Activated CD4-positive, alpha-beta T cell treated with anti-CD3 and anti-CD28 coated beads for 36 hours (primary cell): Measurements from ENCODE around the gene OPALIN. TPM values are rescaled to one million over a fixed set of nuclear protein-coding genes. Genes with fewer than 3 reads are reported as not detected.

Experiments
- ATAC-seq: fragments of 200-7000 bp; cut with Tn5 transposase; one replicate; pipeline ENCODE4 v1.10.0; 2021; ENCODE audit warnings: mild to moderate bottlenecking, moderate library complexity
- CTCF ChIA-PET: fragments of 350-600 bp; sonication (Branson Sonifier 250); formaldehyde crosslinking; loops from one replicate; lab custom pipeline; 2021; ENCODE audit warnings: antibody characterized with exemption; lab: Charles Lee
- POLR2A ChIA-PET: fragments of 350-600 bp; sonication (Branson Sonifier 250); formaldehyde crosslinking; loops from one replicate; lab custom pipeline; 2021; ENCODE audit warnings: antibody characterized with exemption, inconsistent platforms; lab: Charles Lee
- DNase-seq: peaks from one replicate; pipeline ENCODE4 v3.0.0-alpha.2; 2020
- H3K27ac Mint-ChIP-seq: one replicate; pipeline ENCODE4 v1.8.0; 2021; ENCODE audit warnings: mixed read lengths
- H3K27me3 Mint-ChIP-seq: one replicate; pipeline ENCODE4 v1.8.0; 2021; ENCODE audit warnings: mixed read lengths
- H3K36me3 Mint-ChIP-seq: one replicate; pipeline ENCODE4 v1.8.0; 2021; ENCODE audit warnings: low read depth, mixed read lengths
- H3K4me1 Mint-ChIP-seq: one replicate; pipeline ENCODE4 v1.8.0; 2021; ENCODE audit warnings: mixed read lengths
- H3K4me3 Mint-ChIP-seq: one replicate; pipeline ENCODE4 v1.8.0; 2021; ENCODE audit warnings: mild to moderate bottlenecking, moderate library complexity, mixed read lengths
- H3K9me3 Mint-ChIP-seq: one replicate; pipeline ENCODE4 v1.8.0; 2021; ENCODE audit warnings: low read depth, mixed read lengths
- intact Hi-C, 2 experiments: fragments of 100-400 bp; cut with DNase I in 1 of 2; cut with micrococcal nuclease in 1 of 2; formaldehyde crosslinking; loops; one replicate each; pipeline versions ENCODE4 v1.14.2 to v1.15.1; 2022 to 2024; cut with DNase I, micrococcal nuclease
- total RNA-seq, 2 experiments: library from RNA; stranded (reverse); gene quantifications; one replicate each; pipeline ENCODE4 v1.2.3, GENCODE V29; 2021

OPALIN gene
- total RNA-seq, 2 experiments from 2014 or later, result not detected

- ATAC-seq, result no peak
- H3K4me3 Mint-ChIP-seq, result no peak overlapping the region
- peaks cover 4% of the 10 kb centered on the region for H3K27me3 Mint-ChIP-seq
- no peak overlapping the region for H3K27ac Mint-ChIP-seq
- no peaks in the 10 kb centered on the region for H3K36me3 Mint-ChIP-seq
- CTCF ChIA-PET, result interaction anchor here (0.6 to 5.4 kb wide), 14 partner anchors 16 to 645 kb away, joined by 3 to 60 read pairs (median 4); partner anchors contain the start of genes DNTT, TCTN3 and ZNF518A
- POLR2A ChIA-PET, result no interaction called here
- peaks cover 18% of the 10 kb centered on the region for H3K4me1 Mint-ChIP-seq
- no peak for DNase-seq
- no peaks in the 10 kb centered on the region for H3K9me3 Mint-ChIP-seq
- intact Hi-C loops, result no loop called here
Observed at GRCh38 chr10:96338279-96338925, 20.4 kb downstream of the OPALIN start.

- ATAC-seq, result no peak
- Mint-ChIP-seq H3K27ac (no peak overlapping the region), H3K4me1 (peaks cover 28% of the 10 kb centered on the region), H3K27me3 (peaks cover 4% of the 10 kb centered on the region), H3K36me3 (no peaks in the 10 kb centered on the region), H3K9me3 (no peaks in the 10 kb centered on the region), H3K4me3 (no peak overlapping the region)
- DNase-seq, result no peak
- intact Hi-C loops, result no loop called here
- ChIA-PET CTCF (interaction anchor here (1.0 to 5.4 kb wide), 2 partner anchors 35 to 108 kb away, joined by 4 to 60 read pairs; no protein-coding TSS in a partner anchor), POLR2A (no interaction called here)
Observed at GRCh38 chr10:96337106-96337505, 21.7 kb downstream of the OPALIN start.

GRCh38 chr10:96334616-96335526 lies 23.9 kb downstream of the OPALIN start:
- Mint-ChIP-seq H3K36me3 (no peaks in the 10 kb centered on the region), H3K4me3 (no peak overlapping the region), H3K9me3 (no peaks in the 10 kb centered on the region), H3K27ac (no peak overlapping the region), H3K4me1 (peaks cover 21% of the 10 kb centered on the region), H3K27me3 (peaks cover 4% of the 10 kb centered on the region)
- peak; percentile 12 for DNase-seq
- intact Hi-C loops, result loop anchor here in 1 of 2 experiments (1.0 kb wide), 1 partner anchor 318 kb away; no protein-coding TSS in a partner anchor
- ChIA-PET POLR2A (no interaction called here), CTCF (interaction anchor here (0.7 to 3.5 kb wide), 15 partner anchors 11 to 318 kb away, joined by 3 to 24 read pairs (median 4); no protein-coding TSS in a partner anchor)
- ATAC-seq, result no peak

- POLR2A ChIA-PET, result no interaction called here
- Mint-ChIP-seq H3K4me1 (peaks cover 21% of the 10 kb centered on the region), H3K4me3 (no peak overlapping the region), H3K27me3 (peaks cover 4% of the 10 kb centered on the region), H3K27ac (no peak overlapping the region), H3K9me3 (no peaks in the 10 kb centered on the region), H3K36me3 (no peaks in the 10 kb centered on the region)
- CTCF ChIA-PET, result interaction anchor here (1.0 to 3.5 kb wide), 5 partner anchors 11 to 316 kb away, joined by 3 to 24 read pairs (median 13); no protein-coding TSS in a partner anchor
- DNase-seq, result no peak
- intact Hi-C loops, result no loop called here
- no peak for ATAC-seq
Observed at GRCh38 chr10:96333101-96333500, 25.7 kb downstream of the OPALIN start.

- Mint-ChIP-seq H3K27me3 (peaks cover 2% of the 10 kb centered on the region), H3K4me1 (peaks cover 9% of the 10 kb centered on the region), H3K27ac (no peak overlapping the region), H3K4me3 (no peak overlapping the region), H3K9me3 (no peaks in the 10 kb centered on the region), H3K36me3 (no peaks in the 10 kb centered on the region)
- ATAC-seq (no peak), DNase-seq (no peak)
- intact Hi-C loops, result no loop called here
- ChIA-PET POLR2A (no interaction called here), CTCF (interaction anchor here (1.2 to 5.8 kb wide), 2 partner anchors 13 to 98 kb away, joined by 4 to 22 read pairs; no protein-coding TSS in a partner anchor)
Observed at GRCh38 chr10:96327462-96327861, 31.3 kb downstream of the OPALIN start.

GRCh38 chr10:96325719-96326373 lies 33.0 kb downstream of the OPALIN start:
- CTCF ChIA-PET, result no interaction called here
- DNase-seq (no peak), ATAC-seq (peak; percentile 87)
- Mint-ChIP-seq H3K36me3 (no peaks in the 10 kb centered on the region), H3K4me1 (peaks cover 6% of the 10 kb centered on the region), H3K27ac (no peak overlapping the region), H3K4me3 (no peak overlapping the region), H3K9me3 (no peaks in the 10 kb centered on the region), H3K27me3 (peaks cover 2% of the 10 kb centered on the region)
- POLR2A ChIA-PET, result no interaction called here
- intact Hi-C loops, result no loop called here

GRCh38 chr10:96324447-96324846 lies 34.4 kb downstream of the OPALIN start:
- ATAC-seq (no peak), DNase-seq (no peak)
- ChIA-PET POLR2A (no interaction called here), CTCF (interaction anchor here (1.0 to 4.9 kb wide), 3 partner anchors 10 to 94 kb away, joined by 3 to 24 read pairs (median 6); no protein-coding TSS in a partner anchor)
- no peaks in the 10 kb centered on the region for H3K36me3 Mint-ChIP-seq
- no peak overlapping the region for H3K27ac Mint-ChIP-seq
- intact Hi-C loops, result no loop called here
- no peak overlapping the region for H3K4me3 Mint-ChIP-seq
- H3K27me3 Mint-ChIP-seq, result peaks cover 2% of the 10 kb centered on the region
- H3K9me3 Mint-ChIP-seq, result no peaks in the 10 kb centered on the region
- H3K4me1 Mint-ChIP-seq, result peaks cover 6% of the 10 kb centered on the region

- Mint-ChIP-seq H3K36me3 (no peaks in the 10 kb centered on the region), H3K9me3 (no peaks in the 10 kb centered on the region), H3K27ac (no peak overlapping the region), H3K27me3 (peaks cover 2% of the 10 kb centered on the region), H3K4me1 (peaks cover 6% of the 10 kb centered on the region), H3K4me3 (no peak overlapping the region)
- intact Hi-C loops, result no loop called here
- no peak for DNase-seq
- ATAC-seq, result no peak
- POLR2A ChIA-PET, result no interaction called here
- CTCF ChIA-PET, result interaction anchor here (0.5 to 4.9 kb wide), 6 partner anchors 12 to 233 kb away, joined by 3 to 24 read pairs (median 4); no protein-coding TSS in a partner anchor
Observed at GRCh38 chr10:96322275-96322674, 36.5 kb downstream of the OPALIN start.

GRCh38 chr10:96321822-96322221 lies 37.0 kb downstream of the OPALIN start:
- H3K4me1 Mint-ChIP-seq, result peaks cover 6% of the 10 kb centered on the region
- DNase-seq (peak; percentile 35), ATAC-seq (no peak)
- ChIA-PET CTCF (interaction anchor here (0.5 to 4.9 kb wide), 6 partner anchors 12 to 232 kb away, joined by 3 to 24 read pairs (median 4); no protein-coding TSS in a partner anchor), POLR2A (interaction anchor here (0.6 kb wide), 1 partner anchor 19 kb away, joined by 3 read pairs; no protein-coding TSS in a partner anchor)
- H3K36me3 Mint-ChIP-seq, result no peaks in the 10 kb centered on the region
- intact Hi-C loops, result no loop called here
- H3K9me3 Mint-ChIP-seq, result no peaks in the 10 kb centered on the region
- peaks cover 2% of the 10 kb centered on the region for H3K27me3 Mint-ChIP-seq
- no peak overlapping the region for H3K4me3 Mint-ChIP-seq
- H3K27ac Mint-ChIP-seq, result no peak overlapping the region

- ATAC-seq, result no peak
- Mint-ChIP-seq H3K27ac (no peak overlapping the region), H3K36me3 (no peaks in the 10 kb centered on the region), H3K4me3 (no peak overlapping the region), H3K4me1 (no peaks in the 10 kb centered on the region), H3K27me3 (peaks cover 10% of the 10 kb centered on the region), H3K9me3 (no peaks in the 10 kb centered on the region)
- intact Hi-C loops, result no loop called here
- ChIA-PET POLR2A (interaction anchor here (0.6 kb wide), 1 partner anchor 534 kb away, joined by 3 read pairs; no protein-coding TSS in a partner anchor), CTCF (interaction anchor here (1.1 to 4.9 kb wide), 5 partner anchors 14 to 303 kb away, joined by 3 to 24 read pairs (median 8); partner anchors contain the start of gene DNTT)
- no peak for DNase-seq
Observed at GRCh38 chr10:96319754-96320474, 38.9 kb downstream of the OPALIN start.
